NAMALWA (cell line): ENCODE results near the gene DNAH1.

ENCODE experiments used
- DNase-seq: peaks from one replicate; pipeline ENCODE4 v3.0.0-alpha.2; 2015; ENCODE audit warnings: low spot score

The DNAH1 gene

DNA sequence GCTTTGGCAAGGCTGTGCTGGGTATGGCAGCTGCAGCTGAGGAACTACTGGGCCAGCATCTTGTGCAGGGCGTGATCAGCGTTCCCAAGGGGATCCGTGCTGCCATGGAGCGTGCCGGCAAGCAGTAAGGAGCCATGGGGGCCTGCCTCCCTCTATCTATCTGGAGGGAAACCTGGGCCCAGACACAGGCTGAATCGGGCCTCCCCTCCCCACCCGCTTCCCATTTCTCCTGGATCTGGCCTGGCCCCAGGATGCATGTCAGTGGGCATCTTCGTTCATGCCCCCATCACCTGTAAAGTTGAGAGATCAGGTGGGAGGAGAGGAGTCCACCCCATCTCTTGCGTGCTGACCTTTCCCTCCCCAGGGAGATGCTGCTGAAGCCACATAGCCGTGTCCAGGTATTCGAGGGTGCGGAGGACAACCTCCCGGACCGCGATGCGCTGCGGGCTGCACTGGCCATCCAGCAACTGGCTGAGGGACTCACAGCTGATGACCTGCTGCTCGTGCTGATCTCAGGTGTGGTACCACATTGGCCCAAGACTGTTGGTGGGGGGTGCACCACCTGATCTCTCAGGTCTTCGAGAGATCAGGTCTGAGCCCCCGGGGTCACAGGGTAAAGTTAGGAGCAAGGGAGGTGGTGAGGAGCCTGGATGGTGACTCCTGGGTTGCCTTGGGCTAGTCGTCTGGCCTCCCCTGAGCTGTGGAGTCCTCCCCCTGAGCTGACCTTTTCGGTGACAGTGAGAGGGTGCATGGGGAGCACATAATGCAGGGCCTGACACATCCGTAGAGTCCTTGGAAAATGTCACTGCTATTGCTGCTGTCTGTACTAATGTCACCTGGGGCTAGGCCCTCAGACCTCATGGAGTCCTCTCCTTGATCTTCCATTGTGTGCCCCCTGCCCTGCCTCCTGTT lies 25.3 kb upstream of the DNAH1 start:
- DNase-seq, result no peak

- DNase-seq, result peak; percentile 46
Observed at GRCh38 chr3:52291508-52292181, 24.5 kb upstream of the DNAH1 start.

- no peak for DNase-seq
Observed at GRCh38 chr3:52292247-52293065, 23.7 kb upstream of the DNAH1 start.

DNA sequence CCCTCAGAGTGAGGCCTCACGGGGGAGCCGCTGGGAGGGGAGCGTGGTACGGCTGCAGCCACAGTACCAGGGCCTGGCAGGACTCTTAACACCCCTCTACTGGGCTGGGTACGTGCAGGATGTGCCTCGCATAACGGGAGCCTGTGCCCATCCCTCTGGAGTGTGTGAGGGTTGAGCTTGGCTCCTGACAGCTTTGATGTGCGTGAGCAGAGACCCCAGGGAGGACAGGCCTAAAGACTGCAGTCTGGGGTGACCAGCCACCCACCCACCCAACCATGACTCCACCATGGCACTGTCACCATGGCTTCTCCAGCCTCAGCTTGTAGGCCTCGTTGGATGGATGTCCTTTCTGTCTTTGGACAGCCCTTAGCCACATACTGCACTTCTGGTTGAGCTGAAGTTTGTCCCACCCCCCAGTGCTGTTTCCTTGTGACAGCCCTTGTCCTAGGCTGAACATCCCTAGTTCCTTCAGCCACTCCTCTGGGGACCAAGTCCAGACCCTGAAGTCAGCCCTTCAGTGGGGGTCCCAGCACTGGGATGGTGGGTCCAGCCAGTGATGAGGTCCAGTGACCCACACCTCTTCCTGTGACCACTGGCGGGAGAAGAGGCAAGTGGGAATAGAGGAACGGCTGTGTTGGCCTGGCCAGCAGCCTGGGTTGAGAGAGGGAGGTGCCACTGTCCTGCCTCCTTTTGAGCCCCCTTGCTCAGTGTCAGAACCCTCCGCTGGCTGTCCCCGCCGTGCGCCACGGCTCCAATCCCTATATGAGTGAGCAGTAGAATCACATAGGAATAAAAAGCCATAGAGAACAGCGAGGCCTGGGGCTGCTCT lies 22.4 kb upstream of the DNAH1 start:
- DNase-seq, result no peak

DNA sequence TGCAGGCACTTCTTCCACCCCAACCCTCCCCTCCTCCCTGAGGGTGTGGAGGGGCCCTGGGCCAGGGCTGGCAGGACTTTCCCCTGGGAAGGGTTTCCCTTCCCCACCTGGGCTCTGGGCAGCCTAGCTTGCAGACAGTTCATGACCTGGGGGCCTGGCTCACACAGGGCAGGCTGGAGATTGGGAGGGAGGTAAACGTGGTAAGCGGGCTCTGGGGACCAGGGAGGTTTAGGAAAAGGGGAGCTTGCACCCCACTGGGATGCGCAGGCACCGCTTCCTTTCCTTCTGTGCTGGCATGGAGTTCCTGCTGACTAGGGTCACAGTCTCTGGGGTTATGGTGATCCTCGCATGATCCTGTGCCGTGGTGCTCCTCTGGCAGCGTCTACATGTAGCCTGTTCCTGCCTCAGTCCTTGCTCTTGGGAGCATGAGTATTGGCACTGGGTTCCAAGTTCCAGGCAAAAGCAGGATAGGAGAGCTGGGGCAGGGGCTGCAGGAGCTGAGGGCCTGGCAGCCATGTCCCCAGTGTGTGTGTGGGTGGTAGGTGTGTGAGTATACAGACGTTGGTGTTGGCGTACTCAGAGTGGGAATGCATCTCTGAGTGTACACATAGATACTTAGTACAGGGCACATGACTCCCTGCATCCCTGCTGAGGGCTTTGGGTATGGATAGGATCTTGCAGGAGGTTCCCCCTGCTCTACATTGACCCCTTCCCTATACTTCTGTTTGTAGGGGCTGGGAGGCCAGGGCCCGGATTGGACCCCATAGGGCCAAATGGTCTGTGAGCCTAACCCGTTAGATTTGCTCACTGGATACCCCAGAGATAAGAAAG lies 21.6 kb upstream of the DNAH1 start:
- DNase-seq, result no peak

DNA sequence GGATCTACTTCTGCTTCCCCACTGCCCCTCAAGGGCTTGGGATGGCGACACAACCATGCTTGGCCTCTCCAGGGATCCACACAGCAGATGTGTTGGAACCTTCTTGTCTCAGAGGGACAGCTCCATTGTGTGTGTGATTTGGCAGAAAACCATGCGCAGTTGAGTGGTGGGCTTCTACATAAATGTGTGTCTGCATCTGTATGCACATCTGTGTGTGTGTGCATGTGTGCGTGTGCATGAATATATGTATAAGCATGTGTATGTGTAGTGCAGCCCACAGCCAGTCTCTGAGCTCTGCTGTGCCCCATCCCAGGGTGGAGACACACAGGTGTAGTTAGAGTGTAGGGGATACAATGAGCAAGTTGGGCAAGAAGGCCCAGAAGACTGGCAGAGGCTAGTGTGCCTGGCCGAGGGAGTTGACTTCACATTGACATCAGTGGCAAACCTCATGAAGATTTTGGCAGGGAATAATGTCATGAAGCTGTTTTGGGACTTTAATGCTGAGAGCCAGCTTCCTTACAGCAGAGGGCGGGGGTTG lies 20.4 kb upstream of the DNAH1 start:
- no peak for DNase-seq

DNA sequence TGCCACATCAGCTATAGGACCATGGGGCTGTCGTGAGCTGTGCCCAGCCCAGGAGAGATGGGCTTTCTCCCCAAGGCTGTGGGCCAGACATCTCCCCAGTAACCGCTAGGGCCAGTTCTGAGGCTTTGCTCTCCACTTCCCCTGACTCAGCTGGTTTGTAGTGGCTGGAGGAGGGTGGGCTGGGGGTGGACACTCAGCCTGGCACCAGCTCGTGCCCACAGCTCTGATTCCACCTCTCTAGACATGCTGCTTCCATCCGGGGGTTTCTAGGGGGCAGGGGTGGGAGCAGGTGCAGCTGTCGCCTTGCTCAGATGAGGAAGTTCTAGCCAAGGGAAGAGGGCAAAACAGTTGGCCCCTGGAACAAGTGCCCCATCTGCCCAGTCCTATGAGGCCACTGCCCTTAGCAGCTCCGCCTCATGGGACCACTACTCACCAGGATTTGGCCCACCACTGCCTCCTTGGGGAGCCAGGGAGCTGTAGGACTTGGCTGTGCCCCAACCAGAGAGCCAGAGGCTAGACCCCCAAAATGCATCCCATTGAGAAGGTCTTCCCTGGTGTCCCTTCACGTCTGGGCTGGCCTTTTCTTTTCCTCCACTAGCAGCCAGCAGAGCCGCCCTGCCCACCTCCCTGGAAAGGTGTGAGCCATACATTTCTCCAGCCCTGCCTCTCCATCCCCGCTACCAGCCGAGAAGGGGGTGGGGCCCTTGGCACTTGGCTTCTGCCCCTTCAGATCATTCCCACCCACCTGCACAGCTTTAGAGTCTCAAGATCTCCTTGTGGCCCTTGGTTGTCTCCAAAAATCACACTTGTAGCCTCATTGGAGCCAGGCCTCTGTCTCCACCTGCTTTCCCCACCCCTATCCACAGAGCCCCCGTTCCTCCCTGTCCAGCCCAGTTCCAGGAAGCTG lies 18.6 kb upstream of the DNAH1 start:
- DNase-seq, result no peak

GRCh38 chr3:52298149-52299098 lies 17.7 kb upstream of the DNAH1 start:
- no peak for DNase-seq

DNA sequence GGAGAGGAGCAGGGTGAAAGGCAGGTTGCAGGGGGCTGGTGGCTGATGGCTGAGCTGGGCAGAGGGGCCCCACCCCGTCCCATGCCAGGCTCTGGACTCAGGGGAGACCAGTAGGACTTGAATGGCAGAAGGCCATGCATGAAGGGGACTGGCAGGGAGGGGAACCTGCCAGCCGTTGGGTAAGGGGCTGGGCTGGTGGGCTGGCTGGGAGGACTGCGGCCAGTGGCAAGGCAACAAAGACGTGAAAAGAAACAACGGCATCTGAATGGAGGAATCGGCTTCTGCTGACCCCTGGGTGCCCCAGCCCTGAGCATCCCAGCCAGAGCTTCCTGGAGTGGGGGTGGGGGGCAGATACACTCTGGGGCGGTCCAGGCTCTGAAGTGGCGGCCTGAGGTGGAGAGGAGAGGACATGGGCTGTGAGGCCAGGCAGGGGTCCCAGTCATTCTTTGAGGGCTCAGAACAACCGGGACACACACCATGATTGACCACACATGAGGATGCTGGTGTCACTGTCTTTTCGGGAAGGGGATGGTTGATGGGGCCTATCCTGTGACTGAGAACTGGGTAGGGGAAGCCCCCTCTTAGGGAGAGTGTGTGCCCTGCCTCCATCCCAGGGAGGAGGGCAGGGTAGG lies 16.8 kb upstream of the DNAH1 start:
- no peak for DNase-seq

DNA sequence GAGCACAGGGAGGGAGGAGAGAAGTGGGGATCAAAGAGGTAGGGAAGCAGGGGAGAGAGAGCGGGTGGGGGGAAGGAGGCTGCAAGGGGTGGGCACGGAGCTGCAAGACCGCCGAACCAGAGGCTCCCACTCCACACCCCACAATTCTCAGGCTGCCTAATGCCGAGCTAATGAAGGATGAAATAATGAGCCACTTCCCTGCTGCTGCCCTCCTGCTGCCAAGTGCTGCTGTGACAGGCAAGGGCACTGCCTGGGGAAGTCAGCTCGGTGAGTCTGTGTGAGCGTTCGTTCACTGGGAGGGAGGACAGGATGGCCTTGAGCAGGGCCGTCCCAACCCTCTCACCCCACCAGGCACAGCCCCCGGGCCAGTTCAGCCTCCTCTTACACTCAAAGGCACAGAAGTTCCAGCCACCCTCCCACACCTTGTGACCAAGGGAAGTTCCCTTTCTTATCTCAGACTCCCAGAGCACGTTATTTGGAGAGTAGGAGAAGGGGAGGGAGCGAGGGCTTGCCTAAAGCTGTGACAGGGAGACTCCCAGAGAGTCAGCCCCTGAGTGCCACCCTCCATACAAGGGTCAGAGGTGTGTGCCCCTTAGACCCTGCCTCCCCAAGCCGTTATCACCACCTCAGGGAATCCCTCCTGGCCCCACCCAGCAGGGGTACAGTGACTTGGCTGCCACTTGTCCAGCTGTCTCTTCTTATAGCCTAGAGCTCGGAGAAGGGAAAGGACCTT lies 16.1 kb upstream of the DNAH1 start:
- DNase-seq, result no peak

DNA sequence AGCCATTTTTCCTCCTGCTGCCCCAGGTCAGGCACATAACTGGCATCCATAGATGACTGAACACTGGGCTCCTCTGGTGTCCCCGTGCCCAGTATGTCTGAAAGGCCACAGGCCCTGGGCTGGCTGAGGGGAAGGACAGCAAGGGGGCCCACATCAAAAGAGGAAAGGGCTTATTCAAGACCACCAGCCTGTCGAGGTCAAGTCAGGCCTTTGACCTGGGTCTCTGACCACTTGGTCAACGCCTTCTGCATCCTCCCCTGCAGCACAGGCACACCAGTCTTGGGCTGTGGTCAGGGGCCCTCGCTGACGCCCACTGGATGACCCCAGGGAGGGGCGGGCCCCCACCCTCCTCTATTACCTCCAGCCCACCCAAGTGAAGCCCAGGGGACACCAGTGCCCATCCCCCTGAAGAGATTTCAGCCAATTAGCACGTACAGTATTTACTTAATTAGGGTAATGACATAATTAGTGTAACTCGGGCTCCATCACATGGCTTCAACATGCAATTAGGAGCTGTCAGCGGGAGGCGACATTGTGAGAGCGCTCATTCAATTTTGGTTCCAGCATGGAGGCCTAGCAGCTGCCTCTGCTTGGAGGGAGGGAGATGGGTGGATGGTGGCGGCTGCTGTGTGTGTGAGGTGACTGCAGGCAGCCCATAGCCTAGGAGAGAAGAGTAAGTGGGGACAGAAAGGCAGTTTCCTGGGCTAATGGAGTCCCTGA lies 13.5 kb upstream of the DNAH1 start:
- DNase-seq, result no peak

DNA sequence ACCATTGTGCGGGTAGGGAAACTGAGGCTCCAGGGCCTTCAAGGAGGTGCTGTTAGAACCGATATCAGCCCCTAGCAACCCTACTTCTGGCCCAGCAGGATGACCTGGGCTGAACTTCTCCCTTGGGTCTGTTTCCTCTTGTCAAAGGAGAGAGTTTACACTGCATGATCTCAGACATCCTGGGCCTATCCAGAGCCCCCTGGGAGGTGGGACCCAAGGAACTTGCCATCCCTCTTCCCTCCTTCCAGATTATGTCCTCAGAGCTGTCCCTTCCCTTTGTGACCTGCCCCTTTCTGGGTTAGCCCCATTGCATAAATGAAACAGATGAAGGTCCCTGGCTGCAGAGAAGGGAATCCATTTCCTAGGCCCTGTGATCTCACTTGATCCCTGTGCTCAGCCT lies 12.3 kb upstream of the DNAH1 start:
- DNase-seq, result no peak

- DNase-seq, result no peak
Observed at GRCh38 chr3:52305926-52306325, 10.2 kb upstream of the DNAH1 start.

- no peak for DNase-seq
Observed at GRCh38 chr3:52306978-52307377, 9.1 kb upstream of the DNAH1 start.

- no peak for DNase-seq
Observed at GRCh38 chr3:52308308-52308707, 7.8 kb upstream of the DNAH1 start.

DNA sequence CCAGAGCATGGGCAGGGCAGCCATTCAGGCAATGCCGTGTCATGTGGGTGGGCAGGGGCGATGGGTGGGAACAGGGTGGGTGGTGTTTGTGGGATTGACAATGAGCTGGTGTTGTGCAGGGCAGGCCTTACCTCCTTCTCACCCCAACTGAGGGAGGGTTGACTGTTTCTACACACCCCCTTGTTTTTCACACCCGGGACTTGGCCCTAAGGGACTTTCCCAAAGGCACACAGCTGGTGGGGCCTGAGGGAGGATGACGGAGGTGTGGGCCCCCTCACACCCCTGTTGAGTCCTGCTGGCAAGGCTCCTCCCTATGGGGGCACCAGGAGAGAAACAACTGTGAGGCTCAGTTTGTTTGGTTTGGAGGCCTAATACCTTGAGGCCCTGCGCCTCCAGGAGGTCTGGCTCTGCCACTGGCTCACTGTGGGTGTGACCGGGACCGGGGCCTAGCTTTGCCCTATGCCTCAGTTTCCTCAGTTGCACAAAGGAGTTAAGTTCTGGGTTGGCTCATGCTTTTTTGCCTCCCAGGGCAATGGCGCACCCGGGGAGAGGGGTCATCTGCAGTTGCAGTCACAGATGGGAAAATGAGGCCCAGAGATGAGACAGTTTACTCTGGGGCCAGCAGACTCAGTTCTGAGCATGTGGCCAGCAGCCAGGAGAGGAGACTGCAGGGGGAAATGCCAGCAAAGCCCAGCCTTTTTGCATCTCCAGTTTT lies 5.1 kb upstream of the DNAH1 start:
- peak; percentile 51 for DNase-seq
